ENCODE results near the gene RPL7A. TPM values are rescaled to one million over a fixed set of nuclear protein-coding genes. Genes with fewer than 3 reads are reported as not detected.

RPL7A gene
- total and polyA plus RNA-seq, 2 of the 13 experiments (the other 11 are each of a cell fraction or from before 2014, with no cell fraction given) = 2,401 to 2,938 TPM

GRCh38 chr9:133355881-133356357, 7.9 kb downstream of the RPL7A start:
- H3K9ac ChIP-seq (ENCODE audit: insufficient read depth, low read depth, low read length) = peak overlapping the region; percentile 89
- peaks cover 9 to 46% of the 10 kb centered on the region in 2 experiments for H3K36me3 ChIP-seq (replicated peaks in 1 of 2; ENCODE audit: control insufficient read depth in 1 of 2, insufficient read depth in 2 of 2, low read length in 2 of 2)
- DNase-seq (ENCODE audit: low spot score) = no peak
- intact Hi-C loops (cut with micrococcal nuclease; ENCODE audit: unreplicated experiment) = loop anchor here (5.0 kb wide), 2 partner anchors 41 to 131 kb away; no protein-coding TSS in a partner anchor
- POLR2A ChIA-PET = interaction anchor here (0.6 to 1.9 kb wide), 10 partner anchors 8 to 359 kb away, joined by 3 to 22 read pairs (median 4); partner anchors contain the start of genes CACFD1, MED22, RPL7A and SLC2A6
- no peak for FAIRE-seq
- BruUV-seq (replicated peaks) = TSS peak; percentile 61
- peaks cover 15% of the 10 kb centered on the region for H3K79me2 ChIP-seq (ENCODE audit: insufficient read depth, low read length)
- no peaks in the 10 kb centered on the region for H3K9me3 ChIP-seq (ENCODE audit: low read length)
- peaks cover 20% of the 10 kb centered on the region for H4K20me1 ChIP-seq (ENCODE audit: insufficient read depth, low read length)
- CTCF ChIA-PET (ENCODE audit: low intra/inter-chr PET ratio, low total read pairs) = interaction anchor here (0.7 kb wide), 2 partner anchors 47 to 48 kb away, joined by 3 read pairs; no protein-coding TSS in a partner anchor
- no peak overlapping the region for H2AFZ ChIP-seq (ENCODE audit: low read length)
- no peaks in the 10 kb centered on the region; a peak in 1 of 5 replicates for H3K27me3 ChIP-seq (ENCODE audit: control insufficient read depth in 1 of 2, insufficient read depth in 2 of 2, low read length in 2 of 2)
- 0% methylated on average over 12 of the region's 31 CpGs for WGBS (ENCODE audit: low lambda C conversion rate)
- peak overlapping the region; percentile 80 to 91 (median 90) for H3K4me3 ChIP-seq (replicated peaks in 1 of 3; ENCODE audit: insufficient read depth in 1 of 3, low read depth in 2 of 3, low read length in 3 of 3)
- TF ChIP-seq ZNF547 (CRISPR knock-in tag; IDR thresholded peaks at IDR 0.05) (0 out of 2 replicates have a peak, but pooled peaks have one; percentile 8), KDM5A (IDR thresholded peaks at IDR 0.05; ENCODE audit: borderline replicate concordance, low read length) (peak; percentile 61; the same call in 1 of the 2 replicates), MTF2 (CRISPR knock-in tag; IDR thresholded peaks at IDR 0.05; ENCODE audit: borderline replicate concordance) (0 out of 2 replicates have a peak, but pooled peaks have one; percentile 4), ARNTL (CRISPR knock-in tag; IDR thresholded peaks at IDR 0.05) (no peak), ZNF333 (CRISPR knock-in tag; IDR thresholded peaks at IDR 0.05; ENCODE audit: borderline replicate concordance) (0 out of 2 replicates have a peak, but pooled peaks have one; percentile 38), PATZ1 (CRISPR knock-in tag; IDR thresholded peaks at IDR 0.05) (0 out of 2 replicates have a peak, but pooled peaks have one; percentile 10), KMT2A (CRISPR knock-in tag; IDR thresholded peaks at IDR 0.05) (0 out of 2 replicates have a peak, but pooled peaks have one; percentile 4)
- TF ChIP-seq, protein P1, sequence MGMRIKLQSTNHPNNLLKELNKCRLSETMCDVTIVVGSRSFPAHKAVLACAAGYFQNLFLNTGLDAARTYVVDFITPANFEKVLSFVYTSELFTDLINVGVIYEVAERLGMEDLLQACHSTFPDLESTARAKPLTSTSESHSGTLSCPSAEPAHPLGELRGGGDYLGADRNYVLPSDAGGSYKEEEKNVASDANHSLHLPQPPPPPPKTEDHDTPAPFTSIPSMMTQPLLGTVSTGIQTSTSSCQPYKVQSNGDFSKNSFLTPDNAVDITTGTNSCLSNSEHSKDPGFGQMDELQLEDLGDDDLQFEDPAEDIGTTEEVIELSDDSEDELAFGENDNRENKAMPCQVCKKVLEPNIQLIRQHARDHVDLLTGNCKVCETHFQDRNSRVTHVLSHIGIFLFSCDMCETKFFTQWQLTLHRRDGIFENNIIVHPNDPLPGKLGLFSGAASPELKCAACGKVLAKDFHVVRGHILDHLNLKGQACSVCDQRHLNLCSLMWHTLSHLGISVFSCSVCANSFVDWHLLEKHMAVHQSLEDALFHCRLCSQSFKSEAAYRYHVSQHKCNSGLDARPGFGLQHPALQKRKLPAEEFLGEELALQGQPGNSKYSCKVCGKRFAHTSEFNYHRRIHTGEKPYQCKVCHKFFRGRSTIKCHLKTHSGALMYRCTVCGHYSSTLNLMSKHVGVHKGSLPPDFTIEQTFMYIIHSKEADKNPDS (CRISPR knock-in tag; IDR thresholded peaks at IDR 0.05) = 0 out of 2 replicates have a peak, but pooled peaks have one; percentile 23
- TF ChIP-seq, protein P2, sequence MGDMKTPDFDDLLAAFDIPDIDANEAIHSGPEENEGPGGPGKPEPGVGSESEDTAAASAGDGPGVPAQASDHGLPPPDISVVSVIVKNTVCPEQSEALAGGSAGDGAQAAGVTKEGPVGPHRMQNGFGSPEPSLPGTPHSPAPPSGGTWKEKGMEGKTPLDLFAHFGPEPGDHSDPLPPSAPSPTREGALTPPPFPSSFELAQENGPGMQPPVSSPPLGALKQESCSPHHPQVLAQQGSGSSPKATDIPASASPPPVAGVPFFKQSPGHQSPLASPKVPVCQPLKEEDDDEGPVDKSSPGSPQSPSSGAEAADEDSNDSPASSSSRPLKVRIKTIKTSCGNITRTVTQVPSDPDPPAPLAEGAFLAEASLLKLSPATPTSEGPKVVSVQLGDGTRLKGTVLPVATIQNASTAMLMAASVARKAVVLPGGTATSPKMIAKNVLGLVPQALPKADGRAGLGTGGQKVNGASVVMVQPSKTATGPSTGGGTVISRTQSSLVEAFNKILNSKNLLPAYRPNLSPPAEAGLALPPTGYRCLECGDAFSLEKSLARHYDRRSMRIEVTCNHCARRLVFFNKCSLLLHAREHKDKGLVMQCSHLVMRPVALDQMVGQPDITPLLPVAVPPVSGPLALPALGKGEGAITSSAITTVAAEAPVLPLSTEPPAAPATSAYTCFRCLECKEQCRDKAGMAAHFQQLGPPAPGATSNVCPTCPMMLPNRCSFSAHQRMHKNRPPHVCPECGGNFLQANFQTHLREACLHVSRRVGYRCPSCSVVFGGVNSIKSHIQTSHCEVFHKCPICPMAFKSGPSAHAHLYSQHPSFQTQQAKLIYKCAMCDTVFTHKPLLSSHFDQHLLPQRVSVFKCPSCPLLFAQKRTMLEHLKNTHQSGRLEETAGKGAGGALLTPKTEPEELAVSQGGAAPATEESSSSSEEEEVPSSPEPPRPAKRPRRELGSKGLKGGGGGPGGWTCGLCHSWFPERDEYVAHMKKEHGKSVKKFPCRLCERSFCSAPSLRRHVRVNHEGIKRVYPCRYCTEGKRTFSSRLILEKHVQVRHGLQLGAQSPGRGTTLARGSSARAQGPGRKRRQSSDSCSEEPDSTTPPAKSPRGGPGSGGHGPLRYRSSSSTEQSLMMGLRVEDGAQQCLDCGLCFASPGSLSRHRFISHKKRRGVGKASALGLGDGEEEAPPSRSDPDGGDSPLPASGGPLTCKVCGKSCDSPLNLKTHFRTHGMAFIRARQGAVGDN (CRISPR knock-in tag; IDR thresholded peaks at IDR 0.05) = no peak
- TF ChIP-seq, protein P3, sequence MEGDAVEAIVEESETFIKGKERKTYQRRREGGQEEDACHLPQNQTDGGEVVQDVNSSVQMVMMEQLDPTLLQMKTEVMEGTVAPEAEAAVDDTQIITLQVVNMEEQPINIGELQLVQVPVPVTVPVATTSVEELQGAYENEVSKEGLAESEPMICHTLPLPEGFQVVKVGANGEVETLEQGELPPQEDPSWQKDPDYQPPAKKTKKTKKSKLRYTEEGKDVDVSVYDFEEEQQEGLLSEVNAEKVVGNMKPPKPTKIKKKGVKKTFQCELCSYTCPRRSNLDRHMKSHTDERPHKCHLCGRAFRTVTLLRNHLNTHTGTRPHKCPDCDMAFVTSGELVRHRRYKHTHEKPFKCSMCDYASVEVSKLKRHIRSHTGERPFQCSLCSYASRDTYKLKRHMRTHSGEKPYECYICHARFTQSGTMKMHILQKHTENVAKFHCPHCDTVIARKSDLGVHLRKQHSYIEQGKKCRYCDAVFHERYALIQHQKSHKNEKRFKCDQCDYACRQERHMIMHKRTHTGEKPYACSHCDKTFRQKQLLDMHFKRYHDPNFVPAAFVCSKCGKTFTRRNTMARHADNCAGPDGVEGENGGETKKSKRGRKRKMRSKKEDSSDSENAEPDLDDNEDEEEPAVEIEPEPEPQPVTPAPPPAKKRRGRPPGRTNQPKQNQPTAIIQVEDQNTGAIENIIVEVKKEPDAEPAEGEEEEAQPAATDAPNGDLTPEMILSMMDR (CRISPR knock-in tag; IDR thresholded peaks at IDR 0.05) = peak; percentile 14; the same call in 1 of the 2 replicates
- peak overlapping the region; percentile 61 for H3K27ac ChIP-seq (ENCODE audit: extremely low read length, insufficient read depth, low read length)
- in situ Hi-C loops (cut with HindIII; ENCODE audit: extremely low pct_ligation_motif_present, low pct_unique_long_range_greater_than_20kb) = loop anchor here (5.0 kb wide), 2 partner anchors 51 to 131 kb away; no protein-coding TSS in a partner anchor
- ATAC-seq = peak; percentile 6
- peak overlapping the region; percentile 86 for H3K4me2 ChIP-seq (ENCODE audit: low read depth, low read length)
- H3K4me1 ChIP-seq (ENCODE audit: insufficient read depth, low read length) = peaks cover 47% of the 10 kb centered on the region

Measured in HepG2 (cell line).